Stomach (tissue), 4 donors: ENCODE measurements around the gene RNF123.

Experiments used
- POLR2A ChIP-seq, 4 donors: fragments of 450-650 bp; IDR thresholded peaks; one replicate each; pipeline ENCODE4 v1.6.1; 2016; ENCODE audit warnings: antibody characterized with exemption in 4 of 4, control low read depth in 2 of 4, mild to moderate bottlenecking in 1 of 4, moderate library complexity in 1 of 4
- TF ChIP-seq, protein P1 (sequence below), 7 experiments: fragments of 450-650 bp in 4 of 7; fragments of 200-600 bp in 3 of 7; sonication (generic) in 3 of 7; IDR thresholded peaks; one replicate each; pipeline ENCODE4 v1.5.1; 2016 to 2019; ENCODE audit warnings: antibody characterized with exemption in 7 of 7, control low read depth in 2 of 7, mild to moderate bottlenecking in 1 of 7

DNA sequence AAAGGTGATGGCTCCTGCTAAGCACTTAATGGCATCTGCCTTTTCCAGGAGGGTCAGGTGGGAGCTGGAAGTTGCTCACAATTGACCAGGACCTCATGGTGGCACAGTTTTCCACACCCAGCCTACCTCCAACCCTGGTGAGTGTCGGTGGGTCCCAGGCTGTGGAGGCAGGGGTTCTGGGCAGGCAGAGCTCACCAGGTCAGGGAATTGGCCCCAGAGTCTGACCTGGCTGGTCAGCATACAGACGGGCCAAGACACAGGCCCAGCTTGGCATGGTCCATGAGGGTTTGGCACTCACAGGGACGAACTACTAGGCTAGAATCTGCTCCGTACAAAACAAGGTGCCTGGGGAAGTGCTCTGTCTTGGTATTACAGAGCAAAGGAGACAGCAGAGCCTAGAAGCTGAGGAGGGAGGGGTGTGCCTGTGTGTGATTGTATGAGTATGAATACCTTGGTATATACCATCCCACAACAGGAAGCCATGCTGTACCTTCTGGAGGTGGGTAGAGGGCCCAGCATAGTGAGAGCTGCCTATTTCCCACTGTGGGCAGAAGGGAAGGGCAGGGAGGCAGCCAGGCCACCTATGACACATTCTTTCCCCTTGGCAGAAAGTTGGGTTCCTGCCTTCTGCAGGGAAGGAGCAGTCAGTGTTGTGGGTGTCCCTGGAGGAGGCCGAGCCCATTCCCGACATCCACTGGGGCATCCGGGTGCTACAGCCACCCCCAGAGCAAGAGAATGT is 8.7 kb upstream of the RNF123 start:
- no peak for TF ChIP-seq POLR2A (IDR thresholded peaks at IDR 0.05)
- TF ChIP-seq, protein P1, sequence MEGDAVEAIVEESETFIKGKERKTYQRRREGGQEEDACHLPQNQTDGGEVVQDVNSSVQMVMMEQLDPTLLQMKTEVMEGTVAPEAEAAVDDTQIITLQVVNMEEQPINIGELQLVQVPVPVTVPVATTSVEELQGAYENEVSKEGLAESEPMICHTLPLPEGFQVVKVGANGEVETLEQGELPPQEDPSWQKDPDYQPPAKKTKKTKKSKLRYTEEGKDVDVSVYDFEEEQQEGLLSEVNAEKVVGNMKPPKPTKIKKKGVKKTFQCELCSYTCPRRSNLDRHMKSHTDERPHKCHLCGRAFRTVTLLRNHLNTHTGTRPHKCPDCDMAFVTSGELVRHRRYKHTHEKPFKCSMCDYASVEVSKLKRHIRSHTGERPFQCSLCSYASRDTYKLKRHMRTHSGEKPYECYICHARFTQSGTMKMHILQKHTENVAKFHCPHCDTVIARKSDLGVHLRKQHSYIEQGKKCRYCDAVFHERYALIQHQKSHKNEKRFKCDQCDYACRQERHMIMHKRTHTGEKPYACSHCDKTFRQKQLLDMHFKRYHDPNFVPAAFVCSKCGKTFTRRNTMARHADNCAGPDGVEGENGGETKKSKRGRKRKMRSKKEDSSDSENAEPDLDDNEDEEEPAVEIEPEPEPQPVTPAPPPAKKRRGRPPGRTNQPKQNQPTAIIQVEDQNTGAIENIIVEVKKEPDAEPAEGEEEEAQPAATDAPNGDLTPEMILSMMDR (IDR thresholded peaks at IDR 0.05), result no peak
